Endometrial microvascular endothelial cells (primary cell): ENCODE measurements around the gene GABRG3. TPM values are rescaled to one million over a fixed set of nuclear protein-coding genes. Genes with fewer than 3 reads are reported as not detected.

Experiments used
- in situ Hi-C: cut with HindIII; loops from 2 replicates; pipeline ENCODE4 v1.10.0; 2017; ENCODE audit warnings: low sequenced_read_pairs, low pct_unique_long_range_greater_than_20kb; ENCODE audit errors: inconsistent ontology term
- total RNA-seq: library from RNA; depleted of rRNA; stranded (reverse); fragments of >200 nt; gene quantifications from one replicate; pipeline ENCODE4 v1.2.3, GENCODE V29; 2015; ENCODE audit errors: inconsistent ontology term

Gene GABRG3
- total RNA-seq, 1 donor from 2014 or later, result not detected

DNA sequence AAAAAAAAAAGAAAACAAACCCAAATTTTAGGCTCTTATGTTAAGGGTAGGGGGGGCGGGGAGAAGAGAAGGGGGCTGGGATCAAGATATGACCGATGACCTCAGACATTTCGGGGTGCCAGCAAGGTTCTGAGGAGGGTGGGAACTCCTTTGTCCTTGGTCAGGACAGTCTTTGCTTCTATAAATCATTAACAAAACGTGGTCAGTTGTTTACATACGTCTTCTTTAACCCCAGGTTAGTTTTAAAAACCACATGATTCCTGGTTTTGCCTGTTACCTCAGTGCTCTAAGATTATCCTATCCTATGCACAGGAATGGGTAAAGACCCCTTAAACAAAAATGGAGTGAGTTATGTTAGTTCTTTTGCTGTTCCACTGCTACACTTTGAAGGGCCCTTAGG, 285.5 kb downstream of the GABRG3 start:
- in situ Hi-C loops, result no loop called here

DNA sequence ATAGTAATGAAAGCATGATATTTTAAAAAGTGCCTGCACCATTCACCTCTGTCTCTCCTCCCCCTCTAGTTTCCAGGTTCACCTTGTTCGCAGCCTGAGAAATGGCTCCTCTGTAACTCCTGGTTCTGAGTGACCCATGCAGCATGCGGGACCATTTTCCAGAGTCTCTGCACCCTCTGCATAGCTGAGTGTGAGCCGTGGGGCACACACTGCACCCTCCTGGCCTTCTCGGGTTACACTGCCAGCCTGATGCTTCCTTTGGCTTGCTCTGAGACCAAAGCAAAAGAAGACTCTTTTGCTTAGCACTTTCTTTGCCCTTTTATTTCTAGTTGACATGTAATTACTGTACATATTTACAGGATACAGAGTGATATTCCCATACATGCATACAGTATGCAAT, 287.3 kb downstream of the GABRG3 start:
- in situ Hi-C loops, result no loop called here

DNA sequence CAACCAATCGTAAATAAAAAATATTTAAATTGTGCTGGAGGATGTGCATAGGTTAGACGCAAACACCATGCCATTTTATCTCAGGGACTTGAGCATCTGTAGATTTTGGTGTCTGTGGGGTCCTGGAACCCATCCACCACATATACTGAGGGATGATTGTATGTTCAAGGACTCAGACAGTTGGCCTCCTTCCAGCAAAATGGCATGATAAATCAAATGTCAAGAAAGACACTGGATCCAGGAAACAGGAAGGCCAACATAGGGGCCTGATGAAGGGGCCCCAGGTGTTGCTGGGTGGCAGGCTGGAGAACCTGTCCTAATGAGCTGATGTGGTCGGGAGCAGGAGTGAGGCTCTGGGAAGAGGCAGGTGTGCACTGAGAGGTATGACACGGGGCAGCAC, 289.5 kb downstream of the GABRG3 start:
- in situ Hi-C loops, result no loop called here

GRCh38 chr15:27268923-27269322, 297.9 kb downstream of the GABRG3 start:
- in situ Hi-C loops, result no loop called here

DNA sequence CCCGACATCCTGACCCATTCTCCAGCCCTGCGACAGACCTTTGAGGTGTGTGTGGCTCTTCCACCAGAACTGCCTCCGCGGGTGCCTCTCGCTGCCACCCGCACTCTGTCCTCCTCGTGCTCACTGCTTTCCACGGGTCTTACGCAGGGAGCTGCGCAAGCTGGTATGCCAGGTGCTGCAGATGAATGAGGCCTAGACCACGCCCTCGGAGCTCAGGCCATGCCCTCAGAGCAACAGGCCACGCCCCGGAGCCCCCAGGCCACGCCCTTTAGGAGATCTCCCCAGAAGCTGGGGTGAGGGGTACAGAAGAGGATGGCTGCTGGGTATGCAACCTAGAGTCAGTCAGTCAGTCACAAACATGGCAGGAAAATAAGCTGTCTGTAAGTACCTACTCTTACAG, 300.3 kb downstream of the GABRG3 start:
- in situ Hi-C loops, result no loop called here

- in situ Hi-C loops, result no loop called here
Observed at GRCh38 chr15:27272427-27272826, 301.4 kb downstream of the GABRG3 start.

- in situ Hi-C loops, result no loop called here
Observed at GRCh38 chr15:27273506-27273905, 302.5 kb downstream of the GABRG3 start.

- in situ Hi-C loops, result no loop called here
Observed at GRCh38 chr15:27278761-27279160, 307.8 kb downstream of the GABRG3 start.

DNA sequence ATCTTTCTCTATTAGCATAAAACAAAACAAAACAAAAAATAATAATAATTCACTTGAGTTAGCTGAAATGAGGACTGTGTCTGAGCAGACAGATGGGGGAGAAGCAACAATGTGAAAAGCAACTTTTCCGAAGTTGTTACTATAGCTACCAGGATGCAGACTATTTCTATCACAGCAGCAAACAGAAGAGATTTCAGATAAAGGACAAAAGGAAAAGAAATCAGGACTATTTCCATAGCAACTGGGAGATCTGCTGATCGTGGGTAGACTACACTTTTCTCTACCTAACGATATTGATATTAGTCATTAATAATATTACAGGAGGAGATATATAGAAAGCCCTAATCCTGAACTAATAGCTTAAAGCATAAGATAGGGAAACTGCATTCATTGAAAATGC, 321.7 kb downstream of the GABRG3 start:
- in situ Hi-C loops, result no loop called here

DNA sequence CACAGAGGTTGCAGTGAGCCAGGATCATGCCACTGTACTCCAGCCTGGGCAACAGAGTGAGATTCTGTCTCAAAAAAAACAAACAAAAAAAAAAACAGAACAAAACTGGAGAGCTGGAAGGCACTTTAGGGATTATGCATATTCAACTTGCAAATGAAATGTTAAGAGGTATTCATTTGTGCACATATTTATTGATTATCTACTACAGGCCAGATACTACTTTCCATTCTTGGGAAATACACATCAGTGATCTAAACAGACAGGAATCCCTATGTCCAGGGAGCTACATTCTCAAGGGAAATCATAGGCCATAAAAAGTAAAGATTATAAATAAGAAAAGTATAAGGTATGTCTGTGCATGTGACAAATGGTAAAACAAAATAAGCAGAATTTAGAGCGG, 322.6 kb downstream of the GABRG3 start:
- in situ Hi-C loops, result no loop called here

GRCh38 chr15:27317736-27318135, 346.8 kb downstream of the GABRG3 start:
- in situ Hi-C loops, result no loop called here

DNA sequence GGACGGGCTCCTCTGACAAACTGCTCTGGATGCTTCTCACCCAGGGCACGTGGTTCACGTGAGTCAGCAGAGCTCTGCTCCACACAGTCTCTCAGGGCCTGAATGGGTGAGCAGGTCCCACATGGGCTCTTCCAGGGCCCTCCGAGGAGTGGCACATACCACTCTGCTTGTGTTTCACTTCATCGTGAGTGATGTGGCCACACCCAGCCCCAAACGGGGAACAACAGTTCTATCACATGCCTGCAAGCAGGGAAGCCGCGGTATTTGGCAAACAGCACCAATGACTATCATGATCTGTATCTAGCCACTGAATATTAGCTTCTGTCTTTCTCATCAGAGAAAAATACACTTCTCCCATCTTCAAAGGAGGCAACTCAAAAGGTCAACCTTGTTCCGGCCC, 352.8 kb downstream of the GABRG3 start:
- in situ Hi-C loops, result no loop called here

- in situ Hi-C loops, result no loop called here
Observed at GRCh38 chr15:27324886-27325615, 354.1 kb downstream of the GABRG3 start.

- in situ Hi-C loops, result no loop called here
Observed at GRCh38 chr15:27327467-27328025, 356.6 kb downstream of the GABRG3 start.

GRCh38 chr15:27328186-27328585, 357.2 kb downstream of the GABRG3 start:
- in situ Hi-C loops, result no loop called here

- in situ Hi-C loops, result no loop called here
Observed at GRCh38 chr15:27328608-27329007, 357.6 kb downstream of the GABRG3 start.

GRCh38 chr15:27330326-27330725, 359.3 kb downstream of the GABRG3 start:
- in situ Hi-C loops, result no loop called here

DNA sequence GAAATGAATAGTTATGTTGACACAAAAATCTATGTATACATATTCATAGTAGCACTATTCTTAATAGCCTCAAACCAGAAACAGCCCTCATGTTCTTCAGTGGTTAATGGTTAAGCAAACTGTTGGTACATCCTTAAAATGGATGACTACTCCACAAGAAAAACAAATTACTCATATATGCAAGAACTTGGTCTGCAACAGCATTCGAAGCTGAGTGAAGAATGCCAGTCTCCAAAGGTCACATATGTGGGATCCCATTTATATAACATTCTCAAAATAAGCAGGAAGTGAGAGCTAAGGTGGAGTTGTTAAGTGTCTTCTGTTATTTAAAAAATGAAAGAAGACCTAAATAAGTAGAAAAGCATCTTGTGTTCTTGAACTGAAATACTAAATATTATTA, 365.7 kb downstream of the GABRG3 start:
- in situ Hi-C loops, result no loop called here

DNA sequence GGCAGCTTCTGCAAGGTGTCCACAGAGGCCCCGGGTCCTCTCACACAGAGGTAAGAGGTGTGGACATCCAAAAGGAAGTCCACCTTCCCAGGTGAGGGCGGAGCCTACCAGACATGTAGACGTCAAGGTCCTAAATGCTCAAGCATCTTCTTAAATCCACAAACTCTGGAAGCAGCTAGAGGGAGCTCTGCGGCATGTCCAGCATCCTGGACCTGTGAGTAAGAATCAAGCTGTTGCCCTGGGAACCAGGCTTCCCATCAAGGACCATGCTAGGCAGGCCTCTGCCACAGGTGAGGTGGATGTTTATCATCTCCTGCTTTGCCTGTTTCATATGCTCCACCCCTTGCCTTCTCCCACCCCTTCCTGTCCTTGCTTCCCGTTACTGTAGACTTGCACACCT, 368.2 kb downstream of the GABRG3 start:
- in situ Hi-C loops, result no loop called here

DNA sequence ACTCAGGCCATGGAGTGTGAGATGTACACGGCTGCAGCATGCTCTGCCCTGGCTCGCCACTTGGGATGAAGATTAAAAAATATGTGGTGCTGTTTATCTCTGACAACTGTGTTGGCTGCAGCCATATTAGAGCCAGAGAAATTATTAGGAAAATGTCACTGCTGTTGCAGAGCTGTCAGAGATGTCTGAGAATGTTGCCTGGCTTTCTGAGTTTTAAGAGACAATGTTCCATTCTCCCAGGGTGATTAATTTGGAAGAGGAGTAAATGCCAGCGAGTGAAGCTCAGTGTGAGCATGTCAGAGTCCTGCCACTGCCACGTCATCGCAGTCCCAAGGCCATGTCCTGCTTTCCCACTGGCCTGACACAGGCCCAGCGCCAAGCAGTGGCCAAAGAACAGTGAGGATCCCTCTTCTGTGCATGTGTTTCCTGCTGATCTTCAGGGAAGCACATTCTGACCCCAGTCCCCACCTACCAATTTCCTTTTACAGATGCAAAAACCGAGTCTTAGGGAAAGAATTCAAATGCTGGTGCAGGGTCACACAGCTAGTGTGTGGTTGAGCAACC, 370.9 kb downstream of the GABRG3 start:
- in situ Hi-C loops, result no loop called here

- in situ Hi-C loops, result no loop called here
Observed at GRCh38 chr15:27342991-27343390, 372.0 kb downstream of the GABRG3 start.
